GM18505 (cell line): Measurements from ENCODE around the gene TOP1.
"Not testable (repeated sequence)": the region's sequence is repeated elsewhere in the genome, so short reads cannot be mapped to it uniquely, and the experiment has no call there.

Source experiments
- ATAC-seq: cut with Tn5 transposase; IDR thresholded peaks from one replicate; pipeline ENCODE4 v1.9.1; 2021; ENCODE audit not compliant: unreplicated experiment
- POLR2A ChIP-seq: IDR thresholded peaks from 4 replicates; pipeline ENCODE4 v1.6.1; 2011; ENCODE audit warnings: borderline replicate concordance; ENCODE audit not compliant: insufficient read depth, insufficient read length; ENCODE audit errors: extremely low read depth

The TOP1 gene

DNA sequence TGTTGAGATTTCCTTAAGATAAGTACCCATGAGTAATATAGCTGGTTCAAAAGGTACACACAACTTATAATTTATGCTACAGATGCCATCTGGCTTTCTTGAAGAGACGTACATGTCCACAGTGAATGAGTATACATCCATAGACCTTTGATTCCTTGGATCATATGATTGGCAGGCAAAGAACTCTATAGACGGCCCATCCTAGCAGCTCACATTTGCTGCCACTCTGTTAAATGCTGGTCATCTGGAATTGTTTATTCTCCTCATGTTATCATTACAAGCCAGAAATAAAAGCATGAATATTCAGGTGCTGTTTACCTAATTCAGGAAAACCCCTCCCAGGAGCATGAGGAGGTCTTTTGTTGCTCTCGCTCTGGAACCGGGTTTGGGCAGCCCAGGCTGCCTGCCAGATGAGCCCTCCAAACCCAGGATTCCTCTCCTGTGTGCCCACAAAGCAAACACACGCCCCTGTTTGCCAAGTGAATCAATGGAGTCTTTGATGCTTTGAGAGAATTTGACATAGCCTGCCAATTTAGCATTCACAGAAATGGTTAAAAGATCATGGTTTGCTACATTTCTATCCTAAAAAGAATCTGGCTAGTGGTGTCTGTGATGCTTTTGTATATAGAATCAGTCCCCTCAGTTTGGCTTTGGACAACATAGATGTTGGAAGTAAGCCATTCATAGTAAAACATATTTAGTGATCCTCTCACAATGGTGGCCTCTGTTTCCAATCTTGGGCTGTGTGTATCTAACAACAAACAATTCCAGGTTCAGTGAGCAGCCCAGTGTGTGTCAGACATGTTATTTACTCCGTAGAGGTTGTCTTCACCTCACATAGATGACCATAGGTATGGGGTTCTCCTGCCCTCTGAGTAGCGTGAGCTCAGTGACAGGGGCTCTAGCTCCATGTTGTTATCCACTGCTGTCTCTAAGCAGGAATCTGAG lies 91.3 kb downstream of the TOP1 start:
- no peak for ATAC-seq
- TF ChIP-seq POLR2A, result no peak

DNA sequence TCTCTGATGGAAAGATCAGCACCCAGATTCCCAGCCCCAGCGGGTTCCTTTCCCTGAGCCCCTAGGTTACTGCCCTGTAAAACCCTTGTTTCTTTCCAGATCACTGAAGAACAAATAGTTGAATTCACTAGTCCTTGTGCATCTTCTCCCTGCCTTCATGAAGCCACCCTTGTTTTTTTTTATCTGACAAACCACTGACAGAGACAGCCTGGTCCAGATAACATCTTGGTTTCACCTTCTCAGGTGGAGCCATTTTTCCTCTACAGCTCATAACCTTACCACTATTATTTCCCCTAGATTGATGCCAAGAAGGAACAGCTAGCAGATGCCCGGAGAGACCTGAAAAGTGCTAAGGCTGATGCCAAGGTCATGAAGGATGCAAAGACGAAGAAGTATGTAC lies 92.8 kb downstream of the TOP1 start:
- no peak for TF ChIP-seq POLR2A

GRCh38 chr20:41123631-41124030 lies 95.0 kb downstream of the TOP1 start:
- TF ChIP-seq POLR2A, result no peak
- ATAC-seq, result no peak

More for the DNA sequence above, 92.8 kb downstream of the TOP1 start:
- ATAC-seq, result no peak

DNA sequence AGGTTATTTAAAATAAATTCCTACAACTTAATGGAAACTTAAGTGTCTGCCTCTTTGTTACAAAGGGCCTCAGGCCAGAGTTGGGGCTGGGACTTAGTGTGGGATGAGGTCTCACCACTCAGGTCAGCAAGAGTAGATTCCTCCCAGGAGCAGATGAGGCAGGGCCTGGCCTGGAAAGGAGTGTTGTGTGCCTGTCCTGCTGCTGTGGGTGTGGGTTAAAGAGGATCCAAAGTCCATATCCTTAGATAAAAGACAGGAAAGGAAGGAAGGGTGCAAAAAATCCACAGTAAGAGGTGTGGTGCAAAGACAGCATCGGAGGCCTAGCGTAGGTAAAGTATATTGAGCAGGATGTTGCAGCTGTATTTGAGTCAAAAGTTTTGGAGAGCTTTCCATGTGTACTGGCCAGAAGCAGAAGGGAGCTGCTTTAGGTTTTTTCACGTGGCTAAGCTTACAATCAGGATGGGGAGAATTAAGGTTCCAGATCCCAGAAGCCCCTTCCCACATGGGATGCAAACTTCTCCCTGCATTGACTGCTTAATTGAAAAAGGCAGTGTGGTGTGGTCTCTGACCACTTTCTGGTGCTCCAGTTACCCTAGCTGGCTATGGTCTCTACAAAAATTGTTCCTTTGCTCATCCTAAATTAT lies 96.0 kb downstream of the TOP1 start:
- no peak for ATAC-seq
- TF ChIP-seq POLR2A, result no peak

GRCh38 chr20:41125530-41126457 lies 97.2 kb downstream of the TOP1 start:
- no peak for TF ChIP-seq POLR2A
- ATAC-seq, result no peak

GRCh38 chr20:41126719-41127118 lies 98.1 kb downstream of the TOP1 start:
- TF ChIP-seq POLR2A, result no peak
- ATAC-seq, result no peak

- ATAC-seq, result not testable (repeated sequence)
Measured at GRCh38 chr20:41128317-41128716, 99.7 kb downstream of the TOP1 start.

- peak; percentile 53 for ATAC-seq
Measured at GRCh38 chr20:41131594-41132387, 103.2 kb downstream of the TOP1 start.

DNA sequence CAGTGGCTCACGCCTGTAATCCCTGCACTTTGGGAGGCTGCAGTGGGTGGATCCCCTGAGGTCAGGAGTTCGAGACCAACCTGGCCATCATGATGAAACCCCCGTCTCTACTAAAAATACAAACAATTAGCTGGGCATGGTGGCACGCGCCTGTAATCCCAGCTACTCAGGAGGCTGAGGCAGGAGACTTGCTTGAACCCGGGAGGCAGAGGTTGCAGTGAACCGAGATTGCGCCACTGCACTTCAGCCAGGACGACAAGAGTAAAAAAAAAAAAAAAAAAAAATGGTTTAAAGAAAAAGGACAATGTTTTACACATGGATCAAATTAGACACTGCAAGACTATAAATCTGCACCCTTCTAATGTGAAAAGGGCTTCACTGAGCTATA lies 103.8 kb downstream of the TOP1 start:
- ATAC-seq, result not testable (repeated sequence)

More at GRCh38 chr20:41131594-41132387, 103.2 kb downstream of the TOP1 start:
- no peak for TF ChIP-seq POLR2A

GRCh38 chr20:41133709-41134361 lies 105.2 kb downstream of the TOP1 start:
- TF ChIP-seq POLR2A, result no peak
- no peak for ATAC-seq

GRCh38 chr20:41134362-41135186 lies 106.0 kb downstream of the TOP1 start:
- TF ChIP-seq POLR2A, result no peak
- ATAC-seq, result no peak

GRCh38 chr20:41135187-41135887 lies 106.7 kb downstream of the TOP1 start:
- ATAC-seq, result no peak
- no peak for TF ChIP-seq POLR2A
